GM21360 (cell line): Measurements from ENCODE around the gene MAB21L4.

Source experiments
- ATAC-seq: cut with Tn5 transposase; IDR thresholded peaks from one replicate; pipeline ENCODE4 v1.9.1; 2021; ENCODE audit warnings: mild to moderate bottlenecking, moderate library complexity; ENCODE audit not compliant: unreplicated experiment

MAB21L4 gene

DNA sequence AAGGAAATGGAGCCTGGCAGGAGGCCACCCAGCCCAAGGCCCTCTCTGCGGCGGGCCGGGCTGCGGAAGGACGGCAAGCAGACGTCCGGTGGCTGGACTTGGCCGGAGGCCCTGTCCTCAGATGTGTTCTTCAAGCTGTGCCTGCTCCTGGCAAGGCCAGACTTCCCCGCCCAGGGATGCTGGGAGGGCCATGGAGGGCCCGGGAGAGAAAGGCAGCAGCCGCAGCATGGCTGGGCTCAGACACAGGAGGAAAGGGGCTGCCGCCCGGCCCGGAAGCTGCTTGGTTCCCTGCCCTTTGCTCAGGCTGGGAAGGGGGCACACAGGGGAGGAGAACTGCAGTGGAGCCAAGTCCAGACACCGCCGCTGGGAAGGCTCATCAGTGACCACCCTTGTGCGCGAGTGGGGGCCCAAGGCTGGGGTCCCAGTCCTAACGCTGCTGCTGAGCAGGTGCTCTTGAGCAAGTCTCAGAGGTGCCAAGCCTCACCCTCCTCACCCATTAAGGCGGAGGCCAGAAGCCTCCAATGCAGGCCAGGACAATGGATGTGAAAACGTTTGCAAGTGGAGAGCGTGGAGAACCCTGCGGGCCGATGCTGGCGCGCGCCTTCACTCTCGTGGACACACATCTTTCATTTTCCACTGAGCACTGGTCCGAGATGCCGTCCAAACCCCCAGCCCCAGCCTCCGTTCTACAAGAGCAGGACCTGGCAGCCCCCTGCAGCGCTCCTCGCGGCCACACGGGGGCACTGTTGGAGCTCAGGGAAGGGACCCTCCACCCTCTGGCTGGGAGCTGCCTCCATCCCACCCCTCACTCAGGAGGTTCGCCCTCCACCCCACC lies 18.1 kb upstream of the MAB21L4 start:
- no peak for ATAC-seq

DNA sequence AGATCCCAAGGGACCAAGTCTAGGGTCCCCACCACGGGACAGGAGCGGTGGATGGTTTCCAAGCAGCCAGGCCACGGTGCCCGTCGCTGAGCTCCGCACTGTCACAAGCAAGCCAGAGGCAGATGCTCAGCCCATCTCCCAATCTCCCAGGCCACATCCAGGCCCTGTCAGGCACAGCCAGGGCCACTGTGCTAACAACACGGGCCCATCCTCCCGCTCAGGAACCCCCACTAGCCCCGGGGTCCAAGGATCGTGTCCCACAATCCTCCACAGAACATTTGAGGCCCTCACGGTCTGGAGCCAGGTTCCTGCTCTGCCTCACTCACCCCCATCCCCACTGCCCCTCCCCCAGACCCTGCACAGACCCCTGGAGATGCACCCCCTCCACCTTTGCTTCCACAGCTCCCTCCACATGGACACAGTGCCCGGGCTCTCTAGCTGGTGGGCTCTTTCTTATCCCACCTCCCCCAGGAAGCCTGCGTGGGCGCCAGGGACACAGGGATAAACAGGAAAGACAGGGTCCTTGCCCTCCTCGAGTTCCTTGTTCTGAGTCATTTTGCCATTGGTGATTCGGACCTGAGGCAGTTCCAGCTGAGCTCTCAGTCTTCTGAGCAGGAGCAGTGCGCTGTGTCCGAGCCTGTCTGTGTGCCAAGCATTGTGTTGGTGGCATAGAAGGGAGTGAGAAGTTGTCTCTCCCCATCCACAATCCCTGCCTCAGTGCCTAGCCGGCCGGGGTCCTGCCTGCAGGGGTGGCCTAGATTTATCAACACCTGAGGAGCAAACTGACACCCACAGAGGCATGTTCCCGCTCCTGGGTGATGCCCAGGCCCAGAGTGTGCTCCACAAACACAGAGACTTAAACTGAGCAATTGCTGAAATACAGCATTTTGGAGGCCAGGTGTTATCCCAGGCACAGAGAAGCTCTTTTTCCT lies 17.2 kb upstream of the MAB21L4 start:
- ATAC-seq: no peak

GRCh38 chr2:240911641-240912265 lies 15.8 kb upstream of the MAB21L4 start:
- no peak for ATAC-seq

DNA sequence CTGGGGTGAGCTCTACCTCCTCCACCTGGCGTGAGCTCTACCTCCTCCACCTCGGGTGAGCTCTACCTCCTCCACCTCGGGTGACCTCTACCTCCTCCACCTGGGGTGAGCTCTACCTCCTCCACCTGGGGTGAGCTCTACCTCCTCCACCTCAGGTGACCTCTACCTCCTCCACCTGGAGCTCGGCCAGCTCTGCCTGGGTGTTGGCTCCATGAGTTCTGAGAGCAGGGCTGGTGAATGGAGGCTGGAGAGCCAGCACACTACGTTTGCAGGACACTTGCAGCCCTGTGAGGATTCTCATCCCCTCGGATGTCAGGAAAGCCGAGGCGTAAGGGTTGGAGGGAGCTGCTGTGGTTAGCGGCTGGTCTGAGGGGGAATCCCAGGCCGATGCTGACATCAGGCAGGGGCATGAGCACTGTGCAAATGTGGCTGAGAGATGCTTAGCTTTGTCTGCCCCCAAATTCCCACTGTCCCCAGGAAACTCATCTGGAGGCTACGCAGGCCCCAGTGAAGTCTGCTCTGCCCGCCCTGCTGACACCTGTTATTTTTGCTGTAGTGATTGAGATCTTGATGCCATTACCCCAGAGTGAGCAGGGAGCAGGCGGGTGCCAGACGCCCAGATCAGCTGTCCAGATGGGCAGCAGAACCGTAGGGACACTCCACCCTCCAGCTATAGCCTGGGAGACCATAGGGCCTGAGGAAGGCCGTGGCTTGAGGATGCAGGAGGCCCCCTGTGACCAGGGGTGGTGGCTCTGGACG lies 13.4 kb upstream of the MAB21L4 start:
- no peak for ATAC-seq

GRCh38 chr2:240906911-240907590 lies 11.1 kb upstream of the MAB21L4 start:
- no peak for ATAC-seq

- no peak for ATAC-seq
These were observed 10.4 kb upstream of the MAB21L4 start, which contains the start of gene CROCC2 for GRCh38 chr2:240906141-240906910. CROCC2 (plus strand) TSS chr2:240906336; CDS start chr2:240906514, 178 bp downstream.

DNA sequence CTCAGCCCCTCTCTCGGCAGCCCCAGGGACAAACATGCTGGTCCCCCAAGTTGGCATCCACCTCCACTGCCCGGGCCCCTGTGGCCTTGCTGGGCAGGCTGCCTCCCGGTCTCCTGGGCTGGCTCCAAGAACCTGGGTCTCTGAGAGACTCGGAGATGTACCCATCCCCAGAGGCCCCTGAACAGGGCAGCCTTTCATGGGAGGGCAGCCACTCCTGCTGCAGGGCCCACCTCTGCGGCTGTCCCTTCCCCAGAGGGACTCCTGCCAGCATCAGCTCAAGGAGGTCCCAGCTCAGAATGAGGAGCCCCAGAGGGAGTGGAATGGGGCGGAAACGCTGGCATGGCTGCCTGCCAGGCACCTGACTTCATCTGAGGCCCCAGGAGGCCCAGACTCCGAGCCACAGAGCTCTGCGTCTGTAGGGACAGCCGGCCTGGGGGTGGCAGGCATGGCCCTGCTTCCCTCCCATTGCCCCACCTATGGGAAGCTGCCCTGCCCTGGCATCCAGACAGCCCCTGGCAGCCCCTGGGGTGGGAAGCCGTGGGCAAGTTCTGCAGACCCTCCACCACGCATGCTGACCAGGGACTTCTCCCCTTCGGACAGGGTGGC lies 9.3 kb upstream of the MAB21L4 start:
- ATAC-seq: no peak

DNA sequence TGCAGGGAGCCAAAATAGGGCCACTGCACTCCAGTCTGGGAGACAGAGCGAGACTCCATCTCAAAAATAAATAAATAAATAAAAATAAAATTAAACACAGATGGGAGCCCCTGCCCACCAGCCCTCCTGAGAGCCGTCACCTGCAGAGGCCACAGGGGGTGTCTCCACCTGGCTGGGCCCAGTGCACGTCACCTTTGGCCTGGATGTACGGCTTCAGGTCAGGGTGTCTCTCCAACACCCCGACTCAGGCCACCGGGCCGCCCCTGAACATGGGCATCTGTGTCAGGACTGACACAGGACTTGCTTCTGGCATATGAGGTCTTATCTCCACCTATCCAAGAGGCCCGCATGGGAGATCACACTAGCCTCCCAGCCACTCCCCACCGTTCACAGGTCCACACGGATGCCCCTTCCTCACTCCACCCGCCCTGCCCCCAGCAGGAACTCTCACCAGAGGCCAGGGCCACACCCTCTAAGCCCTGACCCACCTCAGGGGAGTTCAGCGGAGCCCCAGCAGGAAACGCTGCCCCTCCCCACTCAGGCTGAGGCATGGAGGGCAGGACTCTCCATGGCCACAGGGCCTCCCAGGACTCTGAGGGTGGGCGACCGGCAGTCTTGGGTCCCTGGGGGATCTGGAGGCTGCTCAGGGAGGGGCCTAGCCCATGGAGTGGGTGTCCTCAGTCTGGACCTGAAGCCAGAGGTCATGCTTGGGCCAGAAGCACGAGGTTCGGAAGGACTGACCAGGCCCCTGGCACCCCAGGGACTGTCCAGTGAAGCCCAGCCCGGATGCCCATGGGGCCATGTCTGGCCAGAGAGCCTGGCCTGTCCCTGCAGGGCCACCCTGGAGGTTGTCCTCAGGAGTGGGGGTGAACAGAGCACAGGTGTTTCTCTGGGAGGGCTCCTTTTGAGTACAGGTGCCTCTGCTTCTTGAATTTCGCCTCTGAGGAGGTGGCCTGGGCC lies 8.5 kb upstream of the MAB21L4 start:
- ATAC-seq: no peak

DNA sequence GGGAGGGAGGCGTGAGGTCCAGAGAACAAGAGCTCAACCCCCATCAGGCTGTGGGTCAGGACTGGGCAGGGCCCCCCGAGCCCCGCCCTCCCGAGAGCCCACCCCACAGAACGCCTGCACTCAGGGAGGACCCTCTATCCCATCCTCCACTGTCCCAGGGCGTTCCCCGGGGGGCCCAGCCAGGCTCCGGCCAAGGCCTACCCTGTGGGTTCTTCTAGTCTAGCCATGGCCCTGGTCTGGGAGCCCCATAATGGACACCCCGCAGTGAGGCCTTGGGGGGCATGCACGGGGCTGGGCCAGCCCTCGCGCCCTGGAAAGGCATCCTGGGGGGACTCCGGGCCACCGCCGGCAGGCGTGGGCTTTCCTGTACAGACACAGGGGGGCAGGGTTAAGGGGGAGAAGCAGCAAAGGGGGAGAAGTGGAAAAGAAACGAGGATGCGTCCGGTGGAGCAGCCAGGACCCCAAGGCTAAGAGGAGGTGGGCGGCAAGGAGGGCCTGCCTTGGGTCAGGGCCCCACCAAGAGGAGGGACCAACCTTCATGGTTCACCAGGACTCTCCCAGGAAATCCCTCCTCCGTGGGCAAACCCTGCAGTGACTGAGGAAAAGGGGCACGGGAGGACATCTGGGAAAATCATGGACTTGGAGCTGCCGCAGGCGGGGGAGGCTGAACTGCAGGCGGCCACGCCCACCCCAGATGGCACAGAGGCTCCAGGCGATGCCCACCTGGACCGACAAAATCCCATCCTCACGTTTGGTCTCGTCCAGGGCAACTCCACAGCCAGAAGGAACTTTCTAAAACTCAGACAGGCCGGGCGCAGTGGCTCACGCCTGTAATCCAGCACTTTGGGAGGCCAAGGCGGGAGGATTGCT lies 7.5 kb upstream of the MAB21L4 start:
- no peak for ATAC-seq

- ATAC-seq: no peak
These were observed 6.7 kb upstream of the MAB21L4 start for GRCh38 chr2:240902615-240903041.

DNA sequence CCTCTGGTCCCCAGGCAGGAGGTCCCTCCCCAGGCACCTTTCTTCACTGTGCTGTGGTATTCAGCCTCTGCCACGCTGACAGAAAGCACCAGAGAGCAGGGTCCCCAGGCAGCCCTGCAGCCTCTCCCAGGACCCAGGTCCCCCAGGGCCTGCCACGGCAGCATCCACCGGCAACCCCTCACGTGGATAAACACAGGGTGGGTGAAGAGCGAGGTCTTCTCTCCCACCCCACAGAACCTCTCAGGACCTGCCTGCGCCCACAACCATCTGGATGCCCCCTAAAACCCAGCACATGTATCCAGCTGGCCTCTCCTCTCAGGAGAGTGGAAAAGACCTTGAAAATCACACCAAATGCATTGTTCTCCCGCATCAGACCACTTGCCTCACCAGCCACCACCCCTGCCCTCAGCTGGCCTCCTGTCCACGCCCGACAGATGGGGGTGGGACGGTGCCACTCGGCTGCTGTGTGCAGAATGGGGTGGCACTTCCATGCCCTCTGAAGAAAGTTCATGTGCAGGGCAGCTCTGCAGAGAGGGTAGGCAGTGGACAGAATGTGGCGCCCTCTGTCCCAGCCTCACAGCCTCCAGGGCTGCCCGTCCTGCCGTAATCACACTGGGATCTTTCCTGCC lies 6.1 kb upstream of the MAB21L4 start:
- no peak for ATAC-seq

DNA sequence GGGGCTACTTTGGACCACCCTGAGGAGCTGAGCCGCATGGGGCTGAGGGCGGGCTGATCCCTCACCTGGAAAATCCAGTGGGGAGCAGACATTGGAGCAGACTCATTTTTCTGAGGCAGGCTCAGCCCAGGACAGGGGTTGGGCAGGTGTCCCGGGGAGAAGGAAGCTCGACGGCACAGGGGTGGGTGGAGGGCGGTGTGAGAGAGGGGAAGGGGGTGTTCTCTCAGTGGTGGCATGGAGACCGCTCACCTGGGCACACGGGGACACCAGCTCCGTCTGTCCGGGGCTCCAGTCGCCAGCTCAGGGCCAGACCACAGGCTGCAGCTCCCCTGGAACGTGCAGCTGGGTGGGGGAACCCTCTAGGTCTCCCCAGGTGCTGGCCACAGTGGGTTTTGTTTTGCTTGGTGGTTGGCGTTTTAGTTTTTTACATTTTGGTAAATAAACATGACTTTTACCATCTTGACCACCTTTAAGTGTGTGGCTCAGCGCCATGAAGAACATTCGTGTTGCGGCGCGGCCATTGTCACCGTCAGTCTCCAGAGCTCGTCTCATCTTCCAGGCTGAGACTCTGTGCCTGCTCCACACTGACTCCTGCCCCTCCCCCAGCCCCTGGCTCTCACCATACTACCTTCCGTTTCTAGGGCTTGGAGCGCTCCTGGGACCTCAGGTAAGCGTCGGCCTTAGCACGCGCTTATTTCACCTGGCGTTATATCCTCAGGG lies 4.3 kb upstream of the MAB21L4 start:
- no peak for ATAC-seq

DNA sequence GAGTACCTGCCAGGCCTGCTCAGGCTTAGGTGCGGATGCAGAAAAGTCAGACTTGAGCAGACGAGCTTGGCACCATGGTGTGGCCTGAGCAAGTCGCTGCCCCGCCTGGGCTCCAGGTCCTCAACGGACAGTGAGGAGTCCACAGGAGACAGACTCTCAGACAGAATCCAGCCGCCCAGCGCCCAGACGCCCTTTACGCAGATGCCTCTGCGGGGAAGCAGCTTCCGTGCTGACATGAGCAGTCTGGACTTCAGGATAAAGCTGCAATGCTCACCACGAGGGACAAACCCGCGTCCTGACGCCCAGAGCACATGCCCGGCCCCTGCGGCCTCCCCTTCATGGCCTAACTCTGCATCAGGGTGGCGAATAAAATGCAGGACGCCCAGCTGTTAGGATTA lies 3.5 kb upstream of the MAB21L4 start:
- ATAC-seq: no peak

DNA sequence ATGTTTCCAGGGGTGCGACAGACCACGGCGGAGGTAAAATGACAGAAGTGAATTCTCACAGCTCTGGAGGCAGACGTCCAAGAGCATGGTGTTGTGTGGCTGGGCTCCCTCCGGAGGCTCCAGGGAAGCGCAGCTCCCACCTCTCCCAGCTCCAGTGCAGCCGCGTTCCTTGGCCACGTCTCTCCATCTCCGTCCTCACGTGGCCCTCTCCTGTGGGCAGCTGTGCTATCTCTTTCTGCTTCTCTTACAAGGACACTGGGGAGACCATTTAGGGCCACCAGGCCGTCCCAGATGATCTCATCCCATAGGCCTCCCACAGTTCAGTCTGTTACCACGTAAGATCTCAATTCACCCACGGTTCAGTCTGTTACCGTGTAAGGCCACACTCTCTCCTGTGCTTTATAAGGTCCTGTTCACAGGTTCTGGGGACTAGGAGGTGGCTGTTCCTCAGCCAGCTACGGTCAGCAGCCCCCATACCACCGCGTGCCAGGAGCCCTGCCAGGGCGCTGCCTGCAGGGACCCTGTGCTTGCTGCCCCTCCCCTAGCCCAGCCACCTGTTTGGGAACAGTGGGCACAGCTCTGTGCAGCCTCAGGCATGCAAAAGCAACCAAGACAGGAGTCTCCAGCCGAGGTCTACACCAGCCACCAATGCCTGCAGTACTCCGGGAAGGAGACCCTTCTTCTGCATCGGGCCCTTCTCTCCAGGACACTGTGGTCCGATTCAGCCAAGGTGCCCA lies 2.9 kb upstream of the MAB21L4 start:
- no peak for ATAC-seq
